Neutrophil (primary cell): ENCODE measurements around the gene VTI1A.

Source experiments
- H3K27ac ChIP-seq: fragments of 200-600 bp; sonication (generic); 2 replicates; pipeline ENCODE4 v1.5.1; 2016; ENCODE audit warnings: mild to moderate bottlenecking, moderate library complexity
- H3K27me3 ChIP-seq: fragments of 200-600 bp; sonication (generic); 2 replicates; pipeline ENCODE4 v1.6.0; 2016; ENCODE audit warnings: mild to moderate bottlenecking
- H3K36me3 ChIP-seq: fragments of 200-600 bp; sonication (generic); 2 replicates; pipeline ENCODE4 v1.5.1; 2017
- H3K4me1 ChIP-seq, 2 experiments: fragments of 200-600 bp in 1 of 2; sonication (generic) in 1 of 2; 1 replicate in 1 of 2; 2 replicates in 1 of 2; pipeline versions ENCODE4 v1.5.1 to v1.6.1; 2013 to 2016; ENCODE audit warnings: low read depth in 1 of 2, low read length in 1 of 2, mild to moderate bottlenecking in 1 of 2, moderate library complexity in 1 of 2; ENCODE audit not compliant: control insufficient read depth in 1 of 2, insufficient read depth in 1 of 2
- H3K4me3 ChIP-seq, 2 experiments: fragments of 200-600 bp in 1 of 2; sonication (generic) in 1 of 2; 1 replicate in 1 of 2; 2 replicates in 1 of 2; pipeline ENCODE4 v1.5.1; 2013 to 2016; ENCODE audit warnings: low read depth in 1 of 2, low read length in 1 of 2, mild to moderate bottlenecking in 1 of 2, moderate library complexity in 1 of 2
- H3K9me3 ChIP-seq: fragments of 200-600 bp; sonication (generic); 2 replicates; pipeline ENCODE4 v1.5.1; 2016
- CTCF ChIP-seq: fragments of 200-600 bp; sonication (generic); IDR thresholded peaks from 2 replicates; pipeline ENCODE4 v1.5.1; 2016; ENCODE audit warnings: antibody characterized with exemption

The VTI1A gene

GRCh38 chr10:112784022-112784461 is 337.0 kb downstream of the VTI1A start:
- no peaks in the 10 kb centered on the region for H3K36me3 ChIP-seq
- no peak overlapping the region for H3K27ac ChIP-seq
- no peak for TF ChIP-seq CTCF
- no peaks in the 10 kb centered on the region for H3K9me3 ChIP-seq
- H3K4me1 ChIP-seq: no peaks in the 10 kb centered on the region
- no peaks in the 10 kb centered on the region for H3K27me3 ChIP-seq
- H3K4me3 ChIP-seq: no peak overlapping the region

- no peak for TF ChIP-seq CTCF
- Histone ChIP-seq H3K4me3 (no peak overlapping the region), H3K27ac (no peak overlapping the region), H3K9me3 (no peaks in the 10 kb centered on the region), H3K4me1 (no peaks in the 10 kb centered on the region), H3K27me3 (no peaks in the 10 kb centered on the region), H3K36me3 (no peaks in the 10 kb centered on the region)
These were observed 338.1 kb downstream of the VTI1A start for GRCh38 chr10:112785089-112785488.

GRCh38 chr10:112789248-112789647 is 342.2 kb downstream of the VTI1A start:
- H3K4me3 ChIP-seq: no peak overlapping the region
- no peaks in the 10 kb centered on the region for H3K27me3 ChIP-seq
- H3K36me3 ChIP-seq: no peaks in the 10 kb centered on the region
- H3K4me1 ChIP-seq: no peaks in the 10 kb centered on the region
- H3K27ac ChIP-seq: no peak overlapping the region
- no peak for TF ChIP-seq CTCF
- H3K9me3 ChIP-seq: no peaks in the 10 kb centered on the region

GRCh38 chr10:112790030-112790429 is 343.0 kb downstream of the VTI1A start:
- H3K9me3 ChIP-seq: no peaks in the 10 kb centered on the region
- H3K4me1 ChIP-seq: no peaks in the 10 kb centered on the region
- H3K4me3 ChIP-seq: no peak overlapping the region
- TF ChIP-seq CTCF: no peak
- no peaks in the 10 kb centered on the region for H3K36me3 ChIP-seq
- H3K27me3 ChIP-seq: no peaks in the 10 kb centered on the region
- H3K27ac ChIP-seq: no peak overlapping the region

- Histone ChIP-seq H3K4me3 (no peak overlapping the region), H3K36me3 (no peaks in the 10 kb centered on the region), H3K9me3 (no peaks in the 10 kb centered on the region), H3K27me3 (no peaks in the 10 kb centered on the region), H3K27ac (no peak overlapping the region), H3K4me1 (no peaks in the 10 kb centered on the region)
- no peak for TF ChIP-seq CTCF
These were observed 343.9 kb downstream of the VTI1A start for GRCh38 chr10:112790921-112791320.

GRCh38 chr10:112791447-112791846 is 344.4 kb downstream of the VTI1A start:
- Histone ChIP-seq H3K4me1 (no peaks in the 10 kb centered on the region), H3K9me3 (no peaks in the 10 kb centered on the region), H3K36me3 (no peaks in the 10 kb centered on the region), H3K27me3 (no peaks in the 10 kb centered on the region), H3K27ac (no peak overlapping the region), H3K4me3 (no peak overlapping the region)
- TF ChIP-seq CTCF: no peak
